Adrenal gland (tissue), 5 donors: ENCODE data around the gene RHOU.

Source experiments
- POLR2A ChIP-seq, 2 donors: fragments of 450-650 bp; IDR thresholded peaks; one replicate each; pipeline ENCODE4 v1.6.1; 2017; ENCODE audit warnings: antibody characterized with exemption in 2 of 2, mild to moderate bottlenecking in 2 of 2, moderate library complexity in 1 of 2
- TF ChIP-seq, protein P1 (sequence below), 6 experiments: fragments of 450-650 bp in 4 of 6; fragments of 200-600 bp in 2 of 6; sonication (generic) in 1 of 6; IDR thresholded peaks; 1 replicate in 5 of 6; 2 replicates in 1 of 6; pipeline versions ENCODE4 v1.5.1 to v1.8.0; 2016 to 2021; ENCODE audit warnings: antibody characterized with exemption in 6 of 6, mild to moderate bottlenecking in 2 of 6, moderate library complexity in 1 of 6
- donor health status: DM: no; HTN: no; CAD: no.

- TF ChIP-seq, protein P1, sequence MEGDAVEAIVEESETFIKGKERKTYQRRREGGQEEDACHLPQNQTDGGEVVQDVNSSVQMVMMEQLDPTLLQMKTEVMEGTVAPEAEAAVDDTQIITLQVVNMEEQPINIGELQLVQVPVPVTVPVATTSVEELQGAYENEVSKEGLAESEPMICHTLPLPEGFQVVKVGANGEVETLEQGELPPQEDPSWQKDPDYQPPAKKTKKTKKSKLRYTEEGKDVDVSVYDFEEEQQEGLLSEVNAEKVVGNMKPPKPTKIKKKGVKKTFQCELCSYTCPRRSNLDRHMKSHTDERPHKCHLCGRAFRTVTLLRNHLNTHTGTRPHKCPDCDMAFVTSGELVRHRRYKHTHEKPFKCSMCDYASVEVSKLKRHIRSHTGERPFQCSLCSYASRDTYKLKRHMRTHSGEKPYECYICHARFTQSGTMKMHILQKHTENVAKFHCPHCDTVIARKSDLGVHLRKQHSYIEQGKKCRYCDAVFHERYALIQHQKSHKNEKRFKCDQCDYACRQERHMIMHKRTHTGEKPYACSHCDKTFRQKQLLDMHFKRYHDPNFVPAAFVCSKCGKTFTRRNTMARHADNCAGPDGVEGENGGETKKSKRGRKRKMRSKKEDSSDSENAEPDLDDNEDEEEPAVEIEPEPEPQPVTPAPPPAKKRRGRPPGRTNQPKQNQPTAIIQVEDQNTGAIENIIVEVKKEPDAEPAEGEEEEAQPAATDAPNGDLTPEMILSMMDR (IDR thresholded peaks at IDR 0.05) = no peak
- TF ChIP-seq POLR2A (IDR thresholded peaks at IDR 0.05) = no peak
Observed at GRCh38 chr1:228766788-228767187, 31.5 kb downstream of the RHOU start.
